ENCODE results near the gene FBXL2. TPM values are rescaled to one million over a fixed set of nuclear protein-coding genes. Genes with fewer than 3 reads are reported as not detected.
"Not testable (repeated sequence)": the region's sequence is repeated elsewhere in the genome, so short reads cannot be mapped to it uniquely, and the experiment has no call there.

FBXL2 gene
- total RNA-seq, 4 donors from 2014 or later: 0.24 to 1.9 (median 0.82) TPM; not detected in 1

GRCh38 chr3:33334364-33334763, 57.1 kb downstream of the FBXL2 start:
- H3K9me3 ChIP-seq: peaks cover 0 to 7% (median 3%) of the 10 kb centered on the region in 3 donors
- H3K36me3 ChIP-seq: no peaks in the 10 kb centered on the region
- no peak overlapping the region for H3K27ac ChIP-seq
- no peaks in the 10 kb centered on the region for H3K27me3 ChIP-seq
- ATAC-seq: no peak
- no peaks in the 10 kb centered on the region for H3K4me1 ChIP-seq
- intact Hi-C loops (cut with DNase I; ENCODE audit: low total_unique reads) (no loop called here), in situ Hi-C loops (cut with MboI; ENCODE audit: low sequenced_read_pairs in 4 of 4) (no loop called here)
- no peak overlapping the region for H3K4me3 ChIP-seq
- DNase-seq: no peak
- TF ChIP-seq POLR2A (IDR thresholded peaks at IDR 0.05): no peak
- TF ChIP-seq CTCF (IDR thresholded peaks at IDR 0.05 in 4 of 5, conservative IDR thresholded peaks at IDR 0.05 in 1 of 5): no peak

- H3K36me3 ChIP-seq; H3K27me3 ChIP-seq; in situ Hi-C loops (cut with MboI; ENCODE audit: low sequenced_read_pairs in 4 of 4); DNase-seq; ATAC-seq; H3K9me3 ChIP-seq; H3K4me1 ChIP-seq; H3K27ac ChIP-seq; intact Hi-C loops (cut with DNase I; ENCODE audit: low total_unique reads); H3K4me3 ChIP-seq: not testable (repeated sequence)
Measured at GRCh38 chr3:33338936-33339465, 61.8 kb downstream of the FBXL2 start.

GRCh38 chr3:33339758-33340157, 62.5 kb downstream of the FBXL2 start:
- intact Hi-C loops (cut with DNase I; ENCODE audit: low total_unique reads): no loop called here

GRCh38 chr3:33355611-33356010, 78.4 kb downstream of the FBXL2 start:
- in situ Hi-C loops (cut with MboI; ENCODE audit: low sequenced_read_pairs in 4 of 4) (no loop called here), intact Hi-C loops (cut with DNase I; ENCODE audit: low total_unique reads) (no loop called here)
- H3K4me3 ChIP-seq: no peak overlapping the region
- no peaks in the 10 kb centered on the region for H3K9me3 ChIP-seq
- no peak for TF ChIP-seq CTCF (IDR thresholded peaks at IDR 0.05 in 4 of 5, conservative IDR thresholded peaks at IDR 0.05 in 1 of 5)
- no peak for TF ChIP-seq POLR2A (IDR thresholded peaks at IDR 0.05)
- no peaks in the 10 kb centered on the region for H3K4me1 ChIP-seq
- ATAC-seq (no peak), DNase-seq (no peak)
- no peaks in the 10 kb centered on the region for H3K36me3 ChIP-seq
- no peaks in the 10 kb centered on the region for H3K27me3 ChIP-seq
- H3K27ac ChIP-seq: no peak overlapping the region

More at GRCh38 chr3:33339758-33340157, 62.5 kb downstream of the FBXL2 start:
- Histone ChIP-seq H3K27me3 (no peaks in the 10 kb centered on the region), H3K9me3 (no peaks in the 10 kb centered on the region), H3K4me3 (no peak overlapping the region), H3K36me3 (no peaks in the 10 kb centered on the region), H3K4me1 (no peaks in the 10 kb centered on the region), H3K27ac (no peak overlapping the region)
- TF ChIP-seq POLR2A (IDR thresholded peaks at IDR 0.05) (no peak), CTCF (IDR thresholded peaks at IDR 0.05 in 4 of 5, conservative IDR thresholded peaks at IDR 0.05 in 1 of 5) (no peak)
- no peak for ATAC-seq
- no peak for DNase-seq
- in situ Hi-C loops (cut with MboI; ENCODE audit: low sequenced_read_pairs in 4 of 4): no loop called here

GRCh38 chr3:33358172-33358781, 81.0 kb downstream of the FBXL2 start:
- intact Hi-C loops (cut with DNase I; ENCODE audit: low total_unique reads) (no loop called here), in situ Hi-C loops (cut with MboI; ENCODE audit: low sequenced_read_pairs in 4 of 4) (no loop called here)
- DNase-seq (no peak), ATAC-seq (no peak)
- no peaks in the 10 kb centered on the region for H3K9me3 ChIP-seq
- no peaks in the 10 kb centered on the region for H3K36me3 ChIP-seq
- no peak overlapping the region for H3K27ac ChIP-seq
- TF ChIP-seq CTCF (IDR thresholded peaks at IDR 0.05 in 4 of 5, conservative IDR thresholded peaks at IDR 0.05 in 1 of 5) (no peak), POLR2A (IDR thresholded peaks at IDR 0.05) (no peak)
- H3K4me1 ChIP-seq: no peaks in the 10 kb centered on the region
- no peaks in the 10 kb centered on the region for H3K27me3 ChIP-seq
- H3K4me3 ChIP-seq: no peak overlapping the region
